CD4-positive, alpha-beta memory T cell (primary cell): Measurements from ENCODE around the gene KRT77. TPM values are rescaled to one million over a fixed set of nuclear protein-coding genes. Genes with fewer than 3 reads are reported as not detected.

Experiments used
- CTCF ChIA-PET: fragments of 350-600 bp; sonication (Branson Sonifier 250); formaldehyde crosslinking; loops from one replicate; lab custom pipeline; 2021; ENCODE audit warnings: inconsistent platforms; ENCODE audit not compliant: partially characterized antibody; lab: Charles Lee
- POLR2A ChIA-PET: fragments of 350-600 bp; sonication (Branson Sonifier 250); formaldehyde crosslinking; loops from one replicate; lab custom pipeline; 2021; ENCODE audit not compliant: partially characterized antibody; lab: Charles Lee
- DNase-seq, 5 donors: peaks; one replicate each; pipeline versions ENCODE4 v3.0.0 to v3.0.0-alpha.2; 2020 to 2022; ENCODE audit warnings: mixed read lengths in 1 of 5
- H3K27ac ChIP-seq: one replicate; pipeline ENCODE4 v1.7.0; 2013; ENCODE audit warnings: low read depth, low read length
- H3K27me3 ChIP-seq: 2 replicates; pipeline ENCODE4 v1.7.0; 2013; ENCODE audit warnings: mild to moderate bottlenecking, low read length, moderate library complexity; ENCODE audit not compliant: insufficient read depth
- H3K36me3 ChIP-seq: 2 replicates; pipeline ENCODE4 v1.7.0; 2013; ENCODE audit warnings: mild to moderate bottlenecking, low read length, moderate library complexity; ENCODE audit not compliant: insufficient read depth
- H3K4me1 ChIP-seq: 2 replicates; pipeline ENCODE4 v1.7.0; 2013; ENCODE audit warnings: mild to moderate bottlenecking, low read length, moderate library complexity; ENCODE audit not compliant: insufficient read depth
- H3K4me3 ChIP-seq, 2 donors: one replicate each; pipeline ENCODE4 v1.7.0; 2013; ENCODE audit warnings: low read length in 2 of 2, mild to moderate bottlenecking in 1 of 2
- H3K9me3 ChIP-seq, 2 donors: one replicate each; pipeline ENCODE4 v1.7.0; 2013; ENCODE audit warnings: low read length in 2 of 2, control low read depth in 1 of 2; ENCODE audit not compliant: control insufficient read depth in 1 of 2
- H3K27ac Mint-ChIP-seq, 7 donors: one replicate each; pipeline ENCODE4 v1.8.0; 2020 to 2021; ENCODE audit warnings: mixed read lengths in 7 of 7, mild to moderate bottlenecking in 6 of 7, inconsistent platforms in 3 of 7, moderate library complexity in 3 of 7
- H3K27me3 Mint-ChIP-seq, 2 donors: one replicate each; pipeline ENCODE4 v1.8.0; 2020 to 2021; ENCODE audit warnings: mixed read lengths in 2 of 2
- H3K36me3 Mint-ChIP-seq, 2 donors: one replicate each; pipeline ENCODE4 v1.8.0; 2020 to 2021; ENCODE audit warnings: mixed read lengths in 2 of 2, inconsistent platforms in 1 of 2, mild to moderate bottlenecking in 1 of 2
- H3K4me1 Mint-ChIP-seq, 4 donors: one replicate each; pipeline ENCODE4 v1.8.0; 2020 to 2021; ENCODE audit warnings: mixed read lengths in 4 of 4, mild to moderate bottlenecking in 1 of 4
- H3K4me3 Mint-ChIP-seq, 8 donors: one replicate each; pipeline ENCODE4 v1.8.0; 2020 to 2021; ENCODE audit warnings: mixed read lengths in 8 of 8, mild to moderate bottlenecking in 7 of 8, moderate library complexity in 6 of 8, inconsistent platforms in 3 of 8
- H3K9me3 Mint-ChIP-seq, 8 donors: one replicate each; pipeline ENCODE4 v1.8.0; 2020 to 2021; ENCODE audit warnings: mixed read lengths in 8 of 8, mild to moderate bottlenecking in 5 of 8, inconsistent platforms in 3 of 8, moderate library complexity in 1 of 8
- intact Hi-C: fragments of 100-400 bp; cut with micrococcal nuclease; formaldehyde crosslinking; loops from one replicate; pipeline ENCODE4 v1.15.1; 2023
- polyA plus RNA-seq, 2 donors: library from polyadenylated mRNA; unstranded; fragments of 300-500 nt; fragmentation: Illumina TruSeq; gene quantifications; one replicate each; pipeline ENCODE4 v1.2.3, GENCODE V29; 2021
- total RNA-seq, 2 experiments: library from RNA; stranded (reverse); gene quantifications; one replicate each; pipeline ENCODE4 v1.2.3, GENCODE V29; 2021

The KRT77 gene
- total and polyA plus RNA-seq, 4 experiments from 2014 or later = not detected

GRCh38 chr12:52726451-52726850 lies 23.1 kb upstream of the KRT77 start:
- H3K27me3 Mint-ChIP-seq = peaks cover 4 to 19% of the 10 kb centered on the region in 2 donors
- H3K9me3 ChIP-seq = no peaks in the 10 kb centered on the region
- no peaks in the 10 kb centered on the region for H3K4me1 Mint-ChIP-seq
- H3K4me3 ChIP-seq = no peak overlapping the region
- POLR2A ChIA-PET = no interaction called here
- no peak for DNase-seq
- intact Hi-C loops = no loop called here
- no peak overlapping the region for H3K27ac ChIP-seq
- H3K9me3 Mint-ChIP-seq = peaks cover 0 to 2% (median 0%) of the 10 kb centered on the region in 8 donors
- no peaks in the 10 kb centered on the region for H3K36me3 ChIP-seq
- no peak overlapping the region for H3K27ac Mint-ChIP-seq
- no peaks in the 10 kb centered on the region for H3K27me3 ChIP-seq
- CTCF ChIA-PET = no interaction called here
- no peak overlapping the region for H3K4me3 Mint-ChIP-seq
- no peaks in the 10 kb centered on the region for H3K36me3 Mint-ChIP-seq
- no peaks in the 10 kb centered on the region for H3K4me1 ChIP-seq

- Mint-ChIP-seq H3K27ac (no peak overlapping the region), H3K9me3 (no peaks in the 10 kb centered on the region), H3K27me3 (peaks cover 4 to 9% of the 10 kb centered on the region in 2 donors), H3K36me3 (no peaks in the 10 kb centered on the region), H3K4me3 (no peak overlapping the region), H3K4me1 (no peaks in the 10 kb centered on the region)
- Histone ChIP-seq H3K4me1 (no peaks in the 10 kb centered on the region), H3K36me3 (no peaks in the 10 kb centered on the region), H3K27ac (no peak overlapping the region), H3K9me3 (no peaks in the 10 kb centered on the region), H3K27me3 (no peaks in the 10 kb centered on the region), H3K4me3 (no peak overlapping the region)
- ChIA-PET POLR2A (no interaction called here), CTCF (no interaction called here)
- no peak for DNase-seq
- intact Hi-C loops = no loop called here
Measured at GRCh38 chr12:52724384-52724783, 21.1 kb upstream of the KRT77 start.

GRCh38 chr12:52722680-52723079 lies 19.4 kb upstream of the KRT77 start:
- intact Hi-C loops = no loop called here
- H3K27ac ChIP-seq = no peak overlapping the region
- Mint-ChIP-seq H3K36me3 (no peaks in the 10 kb centered on the region), H3K27me3 (peaks cover 4 to 9% of the 10 kb centered on the region in 2 donors), H3K4me1 (no peaks in the 10 kb centered on the region), H3K9me3 (no peaks in the 10 kb centered on the region), H3K4me3 (no peak overlapping the region), H3K27ac (no peak overlapping the region)
- no peaks in the 10 kb centered on the region for H3K27me3 ChIP-seq
- ChIA-PET POLR2A (no interaction called here), CTCF (no interaction called here)
- no peaks in the 10 kb centered on the region for H3K9me3 ChIP-seq
- H3K4me1 ChIP-seq = no peaks in the 10 kb centered on the region
- no peak overlapping the region for H3K4me3 ChIP-seq
- no peaks in the 10 kb centered on the region for H3K36me3 ChIP-seq
- no peak for DNase-seq

GRCh38 chr12:52721838-52722470 lies 18.6 kb upstream of the KRT77 start:
- ChIA-PET CTCF (no interaction called here), POLR2A (no interaction called here)
- no peak overlapping the region for H3K27ac ChIP-seq
- no peaks in the 10 kb centered on the region for H3K36me3 ChIP-seq
- no peaks in the 10 kb centered on the region for H3K9me3 ChIP-seq
- Mint-ChIP-seq H3K27ac (no peak overlapping the region), H3K36me3 (no peaks in the 10 kb centered on the region), H3K4me1 (no peaks in the 10 kb centered on the region), H3K27me3 (peaks cover 5 to 9% of the 10 kb centered on the region in 2 donors), H3K4me3 (no peak overlapping the region), H3K9me3 (no peaks in the 10 kb centered on the region)
- H3K4me1 ChIP-seq = no peaks in the 10 kb centered on the region
- no peak overlapping the region for H3K4me3 ChIP-seq
- peaks cover 1% of the 10 kb centered on the region for H3K27me3 ChIP-seq
- DNase-seq = no peak
- intact Hi-C loops = no loop called here

GRCh38 chr12:52720365-52720886 lies 17.1 kb upstream of the KRT77 start:
- no peaks in the 10 kb centered on the region for H3K4me1 Mint-ChIP-seq
- POLR2A ChIA-PET = no interaction called here
- H3K4me3 Mint-ChIP-seq = no peak overlapping the region
- no peaks in the 10 kb centered on the region for H3K9me3 Mint-ChIP-seq
- H3K9me3 ChIP-seq = no peaks in the 10 kb centered on the region
- H3K36me3 ChIP-seq = no peaks in the 10 kb centered on the region
- no peak for DNase-seq
- H3K36me3 Mint-ChIP-seq = no peaks in the 10 kb centered on the region
- no peak overlapping the region for H3K27ac ChIP-seq
- CTCF ChIA-PET = interaction anchor here (1.0 kb wide), 1 partner anchor 60 kb away, joined by 3 read pairs; no protein-coding TSS in a partner anchor
- peaks cover 7% of the 10 kb centered on the region for H3K27me3 ChIP-seq
- intact Hi-C loops = no loop called here
- H3K27me3 Mint-ChIP-seq = peaks cover 11 to 16% of the 10 kb centered on the region in 2 donors
- H3K4me3 ChIP-seq = no peak overlapping the region
- H3K4me1 ChIP-seq = no peaks in the 10 kb centered on the region
- H3K27ac Mint-ChIP-seq = peak overlapping the region in 1 of 7 donors; percentile 20

GRCh38 chr12:52716061-52716460 lies 12.7 kb upstream of the KRT77 start:
- CTCF ChIA-PET = no interaction called here
- Histone ChIP-seq H3K4me1 (peaks cover 7% of the 10 kb centered on the region), H3K9me3 (no peaks in the 10 kb centered on the region), H3K27me3 (peaks cover 26% of the 10 kb centered on the region), H3K36me3 (no peaks in the 10 kb centered on the region), H3K27ac (no peak overlapping the region), H3K4me3 (no peak overlapping the region)
- Mint-ChIP-seq H3K27me3 (peaks cover 30 to 34% of the 10 kb centered on the region in 2 donors), H3K4me1 (peaks cover 3 to 14% (median 9%) of the 10 kb centered on the region in 4 donors), H3K36me3 (no peaks in the 10 kb centered on the region), H3K27ac (no peak overlapping the region), H3K4me3 (no peak overlapping the region), H3K9me3 (peaks cover 0 to 5% (median 0%) of the 10 kb centered on the region in 8 donors)
- intact Hi-C loops = no loop called here
- DNase-seq = no peak
- POLR2A ChIA-PET = no interaction called here

GRCh38 chr12:52715416-52715815 lies 12.1 kb upstream of the KRT77 start:
- H3K27me3 Mint-ChIP-seq = peaks cover 30 to 34% of the 10 kb centered on the region in 2 donors
- Histone ChIP-seq H3K27ac (no peak overlapping the region), H3K36me3 (no peaks in the 10 kb centered on the region), H3K27me3 (peaks cover 26% of the 10 kb centered on the region), H3K4me3 (no peak overlapping the region), H3K4me1 (peaks cover 7% of the 10 kb centered on the region), H3K9me3 (no peaks in the 10 kb centered on the region)
- ChIA-PET CTCF (interaction anchor here (0.9 kb wide), 1 partner anchor 130 kb away, joined by 3 read pairs; no protein-coding TSS in a partner anchor), POLR2A (interaction anchor here (1.6 kb wide), 1 partner anchor 24 kb away, joined by 4 read pairs; no protein-coding TSS in a partner anchor)
- H3K4me1 Mint-ChIP-seq = peaks cover 3 to 14% (median 9%) of the 10 kb centered on the region in 4 donors
- intact Hi-C loops = no loop called here
- H3K9me3 Mint-ChIP-seq = peaks cover 0 to 5% (median 0%) of the 10 kb centered on the region in 8 donors
- H3K27ac Mint-ChIP-seq = no peak overlapping the region
- peak overlapping the region in 2 of 8 donors; percentile 46 to 66 for H3K4me3 Mint-ChIP-seq
- DNase-seq = no peak
- H3K36me3 Mint-ChIP-seq = no peaks in the 10 kb centered on the region
